NCI-H1694 treated with DMSO at 0.1 percent for 48 hours (cell line): ENCODE data around the gene DEDD2.
A peak's percentile ranks its signal among the peaks of the same experiment; 100 is the strongest.
"Not testable (repeated sequence)": the region's sequence is repeated elsewhere in the genome, so short reads cannot be mapped to it uniquely, and the experiment has no call there.

Experiments
- DNase-seq: peaks from one replicate; lab custom pipeline; 2025; lab: John Stamatoyannopoulos, UW

Gene DEDD2, protein sequence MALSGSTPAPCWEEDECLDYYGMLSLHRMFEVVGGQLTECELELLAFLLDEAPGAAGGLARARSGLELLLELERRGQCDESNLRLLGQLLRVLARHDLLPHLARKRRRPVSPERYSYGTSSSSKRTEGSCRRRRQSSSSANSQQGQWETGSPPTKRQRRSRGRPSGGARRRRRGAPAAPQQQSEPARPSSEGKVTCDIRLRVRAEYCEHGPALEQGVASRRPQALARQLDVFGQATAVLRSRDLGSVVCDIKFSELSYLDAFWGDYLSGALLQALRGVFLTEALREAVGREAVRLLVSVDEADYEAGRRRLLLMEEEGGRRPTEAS

DNA sequence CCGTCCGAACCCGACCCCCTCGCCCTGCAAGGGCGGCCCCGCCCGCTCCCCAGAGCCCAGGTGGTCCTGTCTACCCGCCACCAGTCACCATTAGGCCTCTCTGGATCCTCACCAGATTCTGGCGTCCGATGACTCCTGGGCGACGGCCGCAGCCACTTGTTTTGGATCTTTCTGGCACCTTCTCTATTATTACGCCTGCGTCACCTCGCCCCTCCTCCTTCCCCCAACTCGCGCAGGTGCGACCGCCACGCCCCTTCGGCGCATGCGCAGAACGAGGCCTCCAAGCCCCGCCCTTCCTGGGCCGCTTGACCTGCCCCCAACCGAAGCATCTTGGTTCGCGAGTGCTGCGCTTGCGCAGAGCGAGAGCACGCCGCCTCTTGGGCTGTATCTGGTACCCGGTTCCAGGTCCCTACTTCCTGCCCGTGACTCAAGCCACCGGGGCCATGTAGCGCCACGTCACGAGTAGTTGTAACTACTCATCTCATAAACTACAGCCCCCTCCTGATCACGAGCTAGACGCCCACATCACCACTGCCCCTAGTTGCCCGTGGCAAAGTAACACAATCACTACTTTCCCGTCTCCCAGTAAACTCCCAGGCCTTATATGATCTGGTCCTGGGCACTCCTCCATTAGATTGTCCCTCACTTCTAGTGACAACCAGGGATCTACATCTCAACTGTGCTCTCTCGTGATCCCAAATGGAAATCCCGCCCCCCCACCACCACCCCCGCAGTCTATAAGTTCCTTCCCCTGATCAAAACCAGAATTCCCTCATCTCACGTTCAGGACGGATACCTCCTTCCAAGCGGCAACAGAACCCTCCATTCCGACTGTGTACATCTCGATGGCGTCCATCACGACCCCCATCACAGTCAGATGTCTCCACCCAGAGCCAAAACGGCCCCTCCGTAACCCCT lies at the start of gene DEDD2:
DEDD2 (minus strand) TSS at position 158 of the 918 bp plus-strand sequence. CDS start 670 bp downstream, outside the sequence.
- peak; percentile 92 for DNase-seq

DNA sequence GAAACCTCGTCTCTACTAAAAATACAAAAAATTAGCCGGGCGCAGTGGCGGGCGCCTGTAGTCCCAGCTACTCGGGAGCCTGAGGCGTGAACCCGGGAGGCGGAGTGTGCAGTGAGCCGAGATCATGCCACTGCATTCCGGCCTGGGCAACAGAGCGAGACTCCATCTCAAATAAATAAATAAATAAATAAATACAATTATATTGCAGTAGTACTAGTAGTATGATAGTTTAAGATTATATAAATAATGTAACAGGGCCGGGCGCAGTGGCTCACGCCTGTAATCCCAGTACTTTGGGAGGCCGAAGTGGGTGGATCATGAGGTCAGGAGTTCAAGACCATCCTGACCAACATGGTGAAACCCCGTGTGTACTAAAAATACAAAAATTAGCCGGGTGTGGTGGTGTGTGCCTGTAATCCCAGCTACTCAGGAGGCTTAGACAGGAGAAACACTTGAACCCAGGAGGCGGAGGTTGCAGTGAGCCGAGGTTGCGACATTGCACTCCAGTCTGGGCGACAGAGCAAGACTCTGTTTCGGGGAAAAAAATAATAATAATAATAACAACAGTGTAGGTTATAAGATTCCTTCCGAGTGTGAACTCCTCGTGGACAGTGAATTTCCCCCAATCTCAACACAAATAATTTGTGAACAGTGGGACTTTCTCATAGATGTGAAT lies 49.6 kb upstream of the DEDD2 start:
- DNase-seq = not testable (repeated sequence)

DNA sequence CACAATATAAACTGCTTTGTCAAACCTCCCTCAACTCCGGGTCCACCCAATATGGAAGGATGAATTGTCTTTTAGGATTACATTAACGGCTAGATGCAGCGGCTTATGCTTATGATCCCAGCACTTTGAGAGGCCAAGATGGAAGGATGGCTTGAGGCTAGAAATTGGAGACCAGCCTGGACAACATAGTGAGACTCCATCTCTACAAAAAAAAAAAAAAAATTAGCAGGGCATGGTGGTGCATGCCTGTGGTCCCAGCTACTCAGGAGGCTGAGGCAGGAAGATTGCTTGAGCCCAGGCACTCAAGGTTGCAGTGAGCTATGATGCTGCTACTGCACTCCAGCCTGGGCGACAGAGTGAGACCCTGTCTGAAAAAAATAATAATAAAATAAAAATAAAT lies 48.6 kb upstream of the DEDD2 start:
- not testable (repeated sequence) for DNase-seq

DNA sequence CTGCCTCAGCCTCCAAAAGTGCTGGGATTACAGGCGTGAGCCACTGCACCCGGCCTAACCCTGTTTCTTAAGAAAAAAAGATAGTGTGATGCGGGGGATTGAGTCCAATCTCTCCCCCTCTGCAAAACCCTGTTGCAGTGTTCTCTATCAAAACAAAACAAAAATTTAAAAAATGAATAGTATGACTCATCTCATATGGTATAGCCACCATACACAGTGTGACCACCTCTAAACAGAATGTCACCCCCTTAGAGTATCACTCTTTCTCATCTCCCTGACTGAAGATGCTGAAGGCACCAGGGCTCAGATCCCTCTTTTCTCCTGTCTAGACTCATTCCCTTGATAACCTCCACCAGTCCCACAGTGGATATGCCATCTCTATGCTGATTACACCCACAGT lies 44.3 kb upstream of the DEDD2 start:
- DNase-seq = no peak

DNA sequence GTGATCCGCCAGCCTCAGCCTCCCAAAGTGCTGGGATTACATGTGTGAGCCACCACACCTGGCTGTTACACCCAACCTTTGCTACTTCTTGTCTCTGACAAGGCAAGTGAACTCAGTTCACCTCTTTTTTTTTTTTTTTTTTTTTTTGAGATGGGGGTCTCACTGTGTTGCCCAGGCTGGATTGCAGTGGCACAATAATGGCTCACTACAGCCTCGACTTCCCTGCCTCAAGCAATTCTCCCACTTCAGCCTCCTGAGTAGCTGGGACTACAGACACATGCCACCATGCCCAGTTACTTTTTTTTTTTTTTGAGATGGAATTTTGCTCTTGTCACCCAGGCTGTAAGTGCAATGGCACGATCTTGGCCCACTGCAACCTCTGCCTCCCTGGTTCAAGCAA lies 40.4 kb upstream of the DEDD2 start:
- DNase-seq = not testable (repeated sequence)

DNA sequence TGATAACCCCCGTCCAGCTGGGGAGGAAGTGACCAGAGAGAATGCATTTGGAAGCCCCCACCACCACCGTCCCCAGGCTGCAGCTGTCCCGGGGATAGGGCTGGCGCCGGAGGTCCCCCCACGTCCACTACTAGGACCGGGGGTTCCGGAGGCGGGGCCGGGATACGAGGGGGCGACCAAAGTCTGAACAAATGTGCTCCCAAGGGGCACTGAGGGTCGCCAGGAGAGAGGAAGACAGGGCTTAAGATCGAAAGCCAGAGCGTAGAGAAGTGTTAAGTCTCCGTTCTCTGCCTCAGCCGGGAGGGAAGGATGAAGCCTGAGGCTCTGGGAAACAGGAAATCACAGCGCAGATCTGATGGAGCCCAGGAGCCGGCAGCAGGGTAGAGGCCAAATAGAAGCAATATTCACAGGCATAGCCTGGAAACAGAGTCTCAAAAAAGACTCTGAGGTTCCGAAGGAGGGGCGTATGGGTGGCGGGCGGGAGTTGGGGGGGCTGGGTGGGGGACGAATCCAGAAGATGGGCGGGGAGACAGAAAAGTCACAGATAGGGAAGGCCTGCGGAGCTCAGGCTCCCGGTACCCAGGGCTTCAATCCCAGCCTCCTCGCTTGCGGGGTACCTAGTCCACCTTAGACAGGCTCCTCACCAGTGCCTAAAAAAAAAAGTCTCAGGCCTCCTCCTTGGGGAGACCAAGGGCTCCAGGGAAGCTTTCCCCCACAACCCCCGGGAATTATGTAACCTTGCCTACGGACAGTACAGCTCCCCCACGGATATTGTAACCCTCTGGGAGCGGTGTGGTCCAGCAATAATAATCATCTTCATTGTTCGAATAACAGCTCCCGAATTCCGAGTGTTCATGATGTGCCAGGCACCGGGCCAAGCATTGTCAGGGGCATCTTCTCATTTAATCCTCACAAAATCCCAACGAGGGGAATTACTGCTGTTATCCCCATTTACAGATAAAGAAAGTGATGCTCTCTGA lies 38.6 kb upstream of the DEDD2 start:
- no peak for DNase-seq

DNA sequence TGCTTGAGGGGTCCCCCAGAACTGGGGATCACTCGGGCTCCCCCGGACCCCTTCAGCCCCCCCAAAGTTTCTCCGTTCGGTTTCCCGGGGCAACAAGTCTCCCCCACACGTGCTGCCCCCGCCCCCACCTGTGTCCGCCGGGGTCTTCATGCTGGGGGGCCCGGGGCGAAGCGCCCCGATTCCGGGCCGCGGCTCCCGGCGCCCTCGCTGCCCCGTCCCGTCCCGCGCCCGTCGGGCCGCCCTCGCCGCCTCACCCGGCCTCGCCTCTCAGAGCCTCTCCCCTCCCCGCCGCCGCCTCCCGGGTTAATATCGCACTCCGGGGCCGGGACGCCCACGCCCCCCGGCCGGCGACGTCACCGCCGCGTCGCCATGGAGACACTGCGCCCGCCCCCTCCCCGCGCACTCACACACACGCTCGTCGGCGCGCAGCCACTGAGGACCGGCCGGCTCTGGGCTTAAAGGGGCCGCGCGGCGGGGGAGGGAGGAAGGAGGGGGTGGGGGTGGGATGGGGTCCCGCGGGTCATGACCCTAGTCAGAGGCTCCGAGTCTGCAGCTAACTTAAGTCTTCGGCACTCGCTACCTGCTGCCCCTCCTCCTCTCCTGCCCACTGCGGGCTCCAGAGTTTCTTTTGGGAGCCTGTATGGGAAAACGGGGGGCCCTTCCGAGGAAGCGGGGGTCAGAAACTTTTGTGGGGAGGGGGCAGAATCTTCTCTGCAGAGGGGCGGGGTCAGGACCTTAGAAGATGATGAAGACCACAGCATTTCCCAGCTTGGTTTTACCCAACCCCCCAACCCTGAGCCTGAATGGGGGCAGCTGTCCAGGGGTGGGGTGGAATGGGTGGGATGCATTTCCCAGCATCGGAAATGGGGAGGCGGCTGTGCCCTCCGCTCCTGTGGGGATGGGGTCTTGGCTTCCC lies 37.6 kb upstream of the DEDD2 start, which contains the start of gene ERF:
ERF (minus strand) TSS at position 279 of the 916 bp plus-strand sequence; CDS start at position 150, 129 bp downstream.
- peak; percentile 61 for DNase-seq

DNA sequence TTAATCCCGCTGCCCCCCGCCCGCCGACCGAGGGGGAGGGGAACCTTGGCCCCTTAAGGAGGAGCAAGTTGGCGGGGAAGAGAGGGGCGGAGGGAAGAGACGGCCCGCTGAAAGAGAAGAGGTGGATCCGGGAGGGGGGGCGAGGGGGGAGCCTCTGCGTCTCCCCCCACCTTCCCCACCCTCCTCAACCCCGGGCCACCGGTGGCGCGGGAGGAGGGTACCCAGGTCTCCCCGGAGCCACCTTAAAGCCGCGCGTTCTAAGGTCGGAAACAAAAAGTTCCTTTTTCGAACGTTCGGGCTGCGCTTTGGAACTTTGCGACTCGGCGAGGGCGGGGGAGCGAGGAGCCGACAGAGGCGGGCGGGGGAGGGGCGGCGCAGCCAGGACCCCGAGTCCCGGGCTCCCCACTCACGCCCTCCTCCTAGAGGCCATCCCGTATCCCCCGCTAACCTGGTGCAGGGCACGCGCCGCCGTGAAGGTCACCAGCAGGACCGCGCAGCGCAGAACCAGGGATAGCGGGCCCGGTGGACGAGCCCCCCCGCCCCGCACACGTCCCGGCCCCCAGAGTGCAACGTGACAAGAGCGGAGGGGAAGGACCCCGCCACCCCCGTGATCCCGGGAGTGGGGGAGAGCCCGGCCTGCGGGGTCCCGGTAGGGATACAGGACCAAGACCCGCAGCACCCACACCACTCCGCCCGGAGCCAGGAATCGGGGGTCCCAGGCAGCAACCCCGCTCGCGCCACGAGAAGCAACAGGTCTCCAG lies 36.8 kb upstream of the DEDD2 start:
- no peak for DNase-seq

DNA sequence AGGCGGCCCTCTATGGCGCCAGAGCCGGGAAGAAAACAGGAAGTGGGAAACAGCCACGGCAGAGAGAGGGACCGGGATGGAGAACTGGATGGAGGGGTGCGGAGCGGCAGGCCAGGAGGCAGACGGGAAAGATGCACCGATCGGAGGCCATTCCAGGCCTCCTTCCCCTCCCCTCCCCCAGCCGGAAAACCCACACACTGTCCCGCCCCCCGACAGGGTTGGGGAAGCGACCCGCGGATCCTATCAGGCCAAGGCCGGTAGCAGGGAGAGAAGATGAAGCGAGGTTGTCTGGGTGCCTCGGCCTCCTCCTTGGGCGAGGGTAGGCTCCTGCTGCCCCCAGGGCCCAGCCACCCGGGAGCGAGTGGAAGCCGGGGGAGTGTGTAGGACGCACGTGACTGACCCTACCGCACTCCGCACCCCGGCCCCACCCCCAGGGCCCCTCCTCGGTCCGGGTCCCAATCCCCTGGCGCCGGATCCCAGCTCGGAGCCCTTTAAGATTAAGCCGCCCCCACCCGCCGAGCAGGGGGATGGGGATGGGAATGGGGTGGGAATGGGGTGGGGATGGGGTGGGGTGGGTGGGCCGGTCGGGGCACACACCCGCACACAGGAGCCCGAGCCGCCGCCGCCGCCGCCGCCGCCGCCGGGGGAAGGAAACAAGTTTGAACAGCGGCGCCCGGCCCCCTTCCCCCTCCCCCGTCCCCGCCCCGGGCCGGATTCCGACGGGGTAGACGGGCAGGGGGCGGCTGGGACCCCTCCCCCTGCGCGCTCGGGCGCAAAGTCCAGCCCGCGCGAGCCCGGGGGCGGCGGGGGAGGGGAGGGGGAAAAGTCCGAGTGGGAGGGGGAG lies 36.0 kb upstream of the DEDD2 start:
- DNase-seq = no peak

DNA sequence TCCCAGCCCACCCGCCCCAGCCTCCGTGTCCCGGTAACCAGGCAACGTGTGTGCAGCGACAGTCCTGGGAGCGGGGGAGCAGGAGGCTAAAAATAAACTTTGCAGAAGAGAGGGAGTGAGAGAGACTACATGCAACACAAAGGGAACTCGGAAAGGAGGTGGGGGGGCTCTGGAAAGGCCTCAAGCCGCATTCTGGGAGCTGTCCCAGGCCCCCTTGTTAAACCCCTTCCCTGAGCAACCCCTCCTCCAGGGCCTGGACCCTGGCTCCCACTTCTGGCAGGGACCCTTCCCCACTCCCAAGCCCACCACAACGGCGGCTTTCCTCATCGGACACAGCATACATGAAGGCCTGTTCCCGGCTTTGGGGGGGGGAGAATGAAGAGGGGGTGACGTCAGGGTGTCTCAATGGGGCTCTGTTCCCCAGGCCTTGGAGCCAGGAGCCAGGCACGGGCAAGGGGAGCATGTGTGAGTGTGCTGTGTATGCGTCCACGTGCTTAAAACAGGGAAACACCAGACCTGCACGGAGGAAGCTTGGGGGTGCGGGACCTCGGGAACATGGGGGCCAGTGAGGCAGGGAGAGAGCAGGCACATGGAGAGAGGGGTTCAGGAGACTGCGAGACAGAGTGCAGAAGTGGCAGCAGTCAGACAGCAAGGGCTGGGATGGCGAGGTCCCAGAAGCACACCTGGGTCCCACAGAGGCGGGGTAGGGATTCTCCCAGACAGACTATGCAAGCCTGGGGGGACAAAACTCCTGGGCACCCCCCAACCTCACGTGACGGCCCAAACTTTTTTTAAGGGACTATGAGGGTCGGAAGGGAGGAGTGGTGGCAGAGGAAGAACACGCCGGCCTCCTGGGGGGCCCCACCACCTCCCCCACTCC lies 35.1 kb upstream of the DEDD2 start:
- no peak for DNase-seq

DNA sequence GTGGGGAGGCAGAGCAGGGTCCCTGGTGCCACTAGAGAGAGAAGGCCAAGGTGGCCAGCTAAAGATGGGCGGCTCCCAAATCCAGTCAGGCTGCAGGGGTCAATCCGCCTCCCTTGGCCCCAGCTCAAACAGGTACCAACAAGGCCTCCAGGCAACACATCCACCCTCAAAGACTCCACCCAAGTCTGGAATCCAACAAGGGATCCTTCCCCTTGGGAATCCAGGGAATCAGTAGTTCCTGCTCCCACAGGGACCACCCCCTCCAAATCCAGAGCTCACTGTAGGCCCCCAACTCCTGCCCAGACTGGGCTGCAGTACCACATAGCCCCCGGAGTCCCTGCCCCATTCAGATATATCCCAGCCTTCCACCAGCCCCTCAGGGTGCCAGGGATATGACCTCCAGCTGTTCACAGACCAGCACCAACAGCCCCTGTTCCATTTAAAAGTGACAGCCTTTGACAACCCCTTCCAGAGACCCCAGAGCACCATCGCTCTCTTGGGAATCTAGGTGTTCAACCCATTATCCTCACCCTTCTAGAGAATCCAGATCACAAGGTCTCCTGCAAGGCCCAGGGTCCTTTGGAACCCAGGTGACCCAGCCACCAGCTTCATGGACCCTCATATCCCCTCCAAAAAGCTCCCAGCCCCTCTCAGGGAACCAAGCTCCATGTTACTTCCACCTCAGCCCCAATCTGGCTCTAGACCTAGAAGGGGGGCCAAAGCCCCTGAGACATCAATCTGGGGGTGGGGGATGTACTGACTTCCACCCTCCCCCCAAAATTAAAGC lies 34.3 kb upstream of the DEDD2 start:
- no peak for DNase-seq

DNA sequence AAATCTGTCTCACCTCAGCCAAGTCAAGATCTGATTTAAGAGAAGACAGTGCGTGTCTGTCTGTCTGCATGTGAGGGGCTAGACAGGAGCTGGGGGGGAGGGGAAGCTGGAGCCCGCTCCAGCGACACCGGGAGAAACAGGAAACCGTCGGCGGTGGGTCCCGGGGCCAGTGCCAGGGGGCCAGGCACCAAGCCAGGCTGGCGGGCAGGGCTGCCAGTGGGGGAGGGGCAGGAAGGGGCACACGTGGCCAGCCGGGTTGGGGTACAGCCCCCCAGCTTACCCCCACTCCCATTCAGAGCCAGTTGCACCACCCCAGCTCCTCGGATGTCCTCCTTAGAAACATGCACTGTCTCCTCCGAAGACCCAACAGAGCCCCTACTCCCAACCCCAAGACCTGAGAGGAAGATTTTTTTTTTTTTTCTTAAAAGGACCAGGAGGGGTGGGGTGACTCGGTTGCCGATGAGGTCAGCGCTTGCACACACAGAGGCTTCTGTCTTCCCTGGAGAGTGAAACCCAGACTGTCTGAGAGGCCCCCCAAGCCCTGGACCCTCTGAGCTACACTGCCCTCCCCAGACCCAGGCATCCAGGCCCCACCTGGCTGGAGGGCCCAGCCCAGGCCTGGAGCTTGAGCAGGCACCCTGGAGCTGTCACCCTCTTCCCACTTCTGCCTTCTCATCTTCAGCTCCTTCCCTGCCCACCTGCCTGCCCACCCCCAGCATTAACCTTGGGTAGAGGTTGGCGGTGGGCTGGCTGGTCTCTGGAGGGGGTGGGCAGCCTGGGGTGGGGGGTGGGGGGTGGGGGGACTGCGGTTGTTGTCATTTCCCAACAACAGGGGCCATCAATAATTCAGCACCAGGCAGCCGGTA lies 33.4 kb upstream of the DEDD2 start:
- no peak for DNase-seq

DNA sequence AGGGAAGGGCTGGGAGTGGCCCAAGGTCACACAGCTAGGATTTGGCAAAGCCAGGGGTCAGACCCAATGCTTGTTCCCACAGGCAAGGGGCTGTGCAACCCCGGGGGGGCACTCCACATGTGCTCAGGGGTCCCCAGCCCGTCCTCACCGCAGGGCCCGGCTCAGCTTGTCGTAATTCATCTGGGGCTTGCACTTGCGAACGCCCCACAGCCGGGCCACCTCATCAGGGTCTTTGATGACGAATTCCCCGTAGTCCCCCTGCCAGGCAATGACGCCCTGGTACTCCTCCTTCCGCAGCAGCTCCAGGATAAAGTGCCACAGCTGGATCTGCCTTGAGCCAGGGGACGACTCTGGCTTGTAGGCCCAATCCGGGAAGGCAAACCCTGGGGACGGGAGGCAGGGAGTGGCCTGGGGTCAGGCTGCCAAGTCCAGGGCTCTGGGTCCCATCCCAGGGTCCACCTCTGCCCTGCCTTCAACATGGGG lies 32.7 kb upstream of the DEDD2 start:
- no peak for DNase-seq

DNA sequence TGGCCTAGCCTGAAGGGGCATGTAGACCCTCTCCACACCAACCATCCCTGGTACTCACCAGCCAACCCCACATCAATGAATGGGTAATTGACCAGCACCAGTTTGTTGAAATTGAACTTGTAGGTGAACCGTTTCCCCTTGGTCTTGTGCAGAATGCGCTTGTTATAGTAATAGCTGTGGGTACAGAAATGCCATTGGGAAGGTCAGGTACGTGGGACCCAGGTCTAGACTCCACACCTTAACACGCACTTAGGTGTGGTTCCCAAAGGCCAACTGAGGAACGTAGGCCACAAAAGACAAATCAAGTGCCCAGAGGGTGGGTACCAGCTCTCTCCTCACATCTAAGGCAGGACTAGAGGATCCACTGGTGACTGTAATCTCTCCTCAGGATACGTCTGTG lies 32.3 kb upstream of the DEDD2 start:
- no peak for DNase-seq

DNA sequence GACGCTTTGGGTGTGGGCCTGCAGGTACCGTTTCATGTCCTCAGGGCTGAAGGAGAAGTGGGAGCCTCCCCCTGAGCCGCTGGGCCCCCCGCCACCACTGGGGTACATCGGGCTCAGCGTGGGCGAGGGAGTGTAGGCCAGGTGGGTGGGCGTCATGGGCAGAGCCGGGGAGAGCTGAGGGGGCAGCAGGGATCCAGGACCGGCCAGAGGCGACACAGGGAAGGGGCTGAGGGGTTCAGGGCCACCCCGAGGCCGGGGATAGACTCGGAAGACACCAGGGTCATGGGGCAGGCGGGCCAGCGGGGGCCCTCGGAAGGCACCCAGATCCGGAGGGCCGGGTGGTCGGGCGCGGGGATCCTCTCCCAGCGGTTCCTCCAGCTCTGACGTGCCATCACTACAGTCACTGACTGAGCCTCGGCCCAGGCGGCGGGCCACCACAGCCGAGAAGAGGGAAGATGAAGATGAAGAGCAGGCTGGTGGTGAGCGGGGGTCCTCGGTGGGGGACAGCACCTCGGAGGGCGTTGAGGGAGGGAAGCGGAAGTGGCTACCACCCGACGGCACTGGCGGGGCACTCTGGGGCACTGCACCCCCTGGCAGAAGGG lies 31.8 kb upstream of the DEDD2 start:
- DNase-seq = no peak
